Medulla oblongata (tissue), 1 donor: Measurements from ENCODE around the gene DCP2.
"Not testable (repeated sequence)": the region's sequence is repeated elsewhere in the genome, so short reads cannot be mapped to it uniquely, and the experiment has no call there.

Experiments used
- DNase-seq: peaks from one replicate; pipeline ENCODE4 v3.0.0-alpha.2; 2015; ENCODE audit errors: extremely low spot score

DCP2 gene

DNA sequence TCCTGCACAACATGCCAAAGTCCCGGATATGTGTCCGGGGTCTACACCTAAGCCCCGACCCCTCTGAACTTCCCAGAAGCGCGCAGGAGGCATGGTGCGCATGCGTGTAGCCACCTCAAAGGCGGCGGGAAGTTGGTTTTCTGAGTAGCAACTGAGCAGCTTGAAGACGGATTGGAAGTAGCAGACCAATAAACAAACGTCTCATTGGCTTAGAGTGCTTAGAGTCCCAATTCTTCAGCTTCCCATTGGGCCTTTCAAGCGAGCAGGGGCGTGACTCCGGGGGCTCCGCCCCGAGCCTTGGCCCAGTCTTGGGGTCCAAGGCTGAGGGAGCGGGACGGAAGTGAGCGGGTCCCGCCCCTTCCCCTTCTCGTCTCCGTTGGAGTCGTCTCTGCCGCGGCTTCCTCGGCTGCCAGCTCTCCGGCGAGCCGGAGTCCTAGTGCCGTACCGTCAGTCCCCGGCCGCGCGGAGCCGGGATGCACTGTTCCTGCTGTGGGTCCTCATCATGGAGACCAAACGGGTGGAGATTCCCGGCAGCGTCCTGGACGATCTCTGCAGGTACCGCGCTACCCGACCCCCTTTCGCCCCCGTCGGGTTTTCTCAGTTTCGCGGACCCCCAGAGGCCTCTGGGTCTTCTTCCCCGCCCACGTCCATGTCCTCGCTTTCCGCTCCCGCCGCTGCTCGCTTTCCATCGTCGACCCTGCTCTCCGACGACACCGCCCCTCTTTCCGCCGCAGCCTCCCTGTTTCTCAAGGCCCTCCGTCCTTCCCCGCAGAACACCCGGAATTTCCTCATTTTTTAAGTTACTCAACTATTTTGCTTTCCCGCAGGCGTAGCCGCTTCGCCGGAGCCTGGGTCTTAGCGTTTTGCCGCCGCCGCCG, at the start of gene DCP2:
Gene DCP2, plus strand, starts transcription at position 367 of the 878 bp plus-strand sequence. Its CDS starts 136 bp downstream, at position 503.
- DNase-seq: peak; percentile 99

GRCh38 chr5:112929336-112930081, 47.1 kb upstream of the DCP2 start:
- no peak for DNase-seq

GRCh38 chr5:112930082-112930344, 46.6 kb upstream of the DCP2 start:
- peak; percentile 37 for DNase-seq

- no peak for DNase-seq
Measured at GRCh38 chr5:112931473-112931872, 45.1 kb upstream of the DCP2 start.

DNA sequence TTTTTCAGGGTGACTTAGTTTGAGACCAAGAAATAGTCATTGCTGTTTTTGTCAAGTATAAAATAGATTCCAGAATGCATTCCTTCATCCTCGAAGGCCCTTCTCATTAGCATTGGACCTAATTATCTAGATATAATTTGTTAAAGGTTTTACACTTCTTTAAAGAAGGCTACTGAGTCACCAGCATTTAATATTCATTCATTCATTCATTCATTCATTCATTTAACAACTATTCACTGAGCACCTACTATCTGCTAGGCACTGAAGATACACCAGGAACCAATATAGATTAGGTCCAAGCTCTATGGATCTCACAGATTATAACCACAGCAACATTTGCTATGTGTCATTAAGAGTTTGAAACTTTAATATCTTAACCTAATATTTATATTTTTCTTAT, 43.5 kb upstream of the DCP2 start:
- DNase-seq: no peak

- DNase-seq: no peak
Measured at GRCh38 chr5:112933651-112934365, 42.8 kb upstream of the DCP2 start.

GRCh38 chr5:112934366-112934663, 42.3 kb upstream of the DCP2 start:
- no peak for DNase-seq

DNA sequence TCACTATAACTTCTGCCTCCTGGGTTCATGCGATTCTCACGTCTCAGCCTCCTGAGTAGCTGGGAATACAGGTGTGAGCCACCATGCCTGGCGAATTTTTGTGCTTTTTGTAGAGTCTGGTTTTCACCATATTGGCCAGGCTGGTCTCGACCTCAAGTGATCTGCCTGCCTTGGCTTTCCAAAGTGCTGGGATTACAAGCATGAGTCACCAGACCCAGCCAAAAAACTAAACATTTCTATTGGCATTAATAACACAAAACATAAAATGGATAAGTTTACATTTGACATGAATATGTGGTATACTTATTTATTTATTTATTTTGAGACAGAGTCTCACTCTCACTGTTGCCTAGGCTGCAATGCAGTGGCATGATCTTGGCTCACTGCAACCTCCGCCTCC, 40.9 kb upstream of the DCP2 start:
- DNase-seq: no peak

DNA sequence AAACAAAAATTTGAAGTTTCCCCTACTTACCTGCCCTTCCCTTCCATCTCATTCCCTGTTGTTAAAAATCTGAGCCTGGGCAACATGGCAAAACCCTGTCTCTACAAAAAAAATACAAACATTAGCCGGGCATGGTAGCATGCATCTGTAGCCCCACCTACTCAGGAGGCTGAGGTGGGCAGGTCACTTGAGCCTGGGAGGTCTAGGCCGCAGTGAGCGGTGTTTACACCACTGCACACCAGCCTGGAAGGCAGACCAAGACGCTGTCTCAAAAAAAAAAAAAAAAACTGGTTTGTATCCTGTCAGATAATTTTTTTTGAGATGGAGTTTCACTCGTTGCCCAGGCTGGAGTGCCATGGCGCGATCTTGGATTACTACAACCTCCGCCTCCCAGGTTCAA, 38.3 kb upstream of the DCP2 start:
- no peak for DNase-seq

DNA sequence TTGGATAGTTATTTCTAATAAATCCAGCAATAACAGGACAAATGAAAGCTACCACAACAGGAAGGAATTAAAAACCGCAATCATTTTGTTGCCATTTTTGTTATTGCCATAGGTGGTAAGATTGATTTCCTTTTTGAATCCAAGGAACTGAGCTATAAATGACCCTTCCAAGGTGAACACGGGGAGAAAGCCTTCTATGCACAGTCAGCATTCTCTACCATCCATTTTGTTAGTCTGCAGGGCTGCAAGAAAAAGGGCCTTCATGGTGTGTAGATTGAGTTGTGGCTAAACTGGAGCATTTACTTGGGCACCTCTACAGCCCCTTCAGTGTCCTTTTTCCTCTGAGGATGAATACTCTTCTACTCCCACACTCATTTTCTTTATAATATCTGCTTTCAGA, 35.9 kb upstream of the DCP2 start:
- DNase-seq: no peak

DNA sequence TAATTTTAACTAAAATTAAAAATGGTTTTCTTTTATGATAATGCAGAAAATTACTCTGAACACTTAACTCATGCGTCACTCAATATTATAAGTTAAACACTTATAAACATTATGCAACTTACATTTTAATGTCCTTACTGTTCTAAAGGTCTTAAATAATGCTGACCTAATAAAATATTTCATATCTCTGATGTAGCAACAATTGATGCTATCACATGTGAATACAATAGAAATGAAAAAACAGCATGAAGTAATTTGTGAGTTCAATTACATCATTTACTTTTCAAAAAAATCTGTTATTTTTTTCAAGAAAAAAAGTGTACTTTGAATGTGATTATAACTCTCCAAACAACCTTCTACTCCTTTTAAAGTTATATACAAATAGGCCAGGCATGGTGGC, 28.1 kb upstream of the DCP2 start:
- DNase-seq: no peak

DNA sequence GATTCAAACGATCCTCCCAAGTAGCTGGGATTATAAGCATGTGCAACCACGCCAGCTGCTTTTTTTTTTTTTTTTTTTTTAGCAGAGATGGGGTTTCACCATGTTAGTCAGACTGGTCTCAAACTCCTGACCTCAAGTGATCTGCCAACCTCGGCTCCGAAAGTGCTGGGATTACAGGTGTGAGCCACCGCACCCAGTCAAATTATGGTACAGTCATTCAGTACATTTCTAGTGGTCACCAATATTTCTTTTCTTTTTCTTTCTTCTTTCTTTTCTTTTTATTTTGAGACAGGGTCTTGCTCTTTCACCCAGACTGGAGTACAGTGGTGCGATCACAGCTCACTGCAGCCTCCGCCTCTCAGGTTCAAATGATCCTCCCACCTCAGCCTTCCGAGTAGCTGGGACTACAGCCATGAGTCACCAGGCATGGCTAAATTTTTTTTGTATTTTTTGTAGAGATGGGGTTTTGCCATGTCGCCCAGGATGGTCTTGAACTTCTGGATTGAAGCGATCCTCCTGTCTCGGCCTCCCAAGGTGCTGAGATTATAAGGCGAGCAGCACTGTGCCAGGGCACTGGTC, 25.4 kb upstream of the DCP2 start:
- DNase-seq: no peak

DNA sequence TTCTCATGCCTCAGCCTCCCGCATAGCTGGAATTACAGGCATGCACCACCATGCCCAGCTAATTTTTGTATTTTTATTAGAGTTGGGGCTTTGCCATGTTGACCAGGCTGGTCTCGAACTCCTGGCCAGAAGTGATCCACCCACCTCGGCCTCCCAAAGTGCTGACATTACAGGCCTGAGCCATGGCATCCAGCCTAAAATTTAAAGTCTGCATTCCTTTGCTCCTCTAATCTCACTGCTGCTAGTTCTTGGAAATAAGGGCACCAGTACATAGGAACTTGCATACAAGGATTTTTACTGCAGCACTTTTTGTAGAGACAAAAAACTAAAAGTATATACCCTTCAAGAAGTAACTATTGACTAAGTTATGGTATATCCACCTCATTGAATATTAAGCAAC, 20.0 kb upstream of the DCP2 start:
- no peak for DNase-seq

- DNase-seq: no peak
Measured at GRCh38 chr5:112957036-112957808, 19.4 kb upstream of the DCP2 start.

DNA sequence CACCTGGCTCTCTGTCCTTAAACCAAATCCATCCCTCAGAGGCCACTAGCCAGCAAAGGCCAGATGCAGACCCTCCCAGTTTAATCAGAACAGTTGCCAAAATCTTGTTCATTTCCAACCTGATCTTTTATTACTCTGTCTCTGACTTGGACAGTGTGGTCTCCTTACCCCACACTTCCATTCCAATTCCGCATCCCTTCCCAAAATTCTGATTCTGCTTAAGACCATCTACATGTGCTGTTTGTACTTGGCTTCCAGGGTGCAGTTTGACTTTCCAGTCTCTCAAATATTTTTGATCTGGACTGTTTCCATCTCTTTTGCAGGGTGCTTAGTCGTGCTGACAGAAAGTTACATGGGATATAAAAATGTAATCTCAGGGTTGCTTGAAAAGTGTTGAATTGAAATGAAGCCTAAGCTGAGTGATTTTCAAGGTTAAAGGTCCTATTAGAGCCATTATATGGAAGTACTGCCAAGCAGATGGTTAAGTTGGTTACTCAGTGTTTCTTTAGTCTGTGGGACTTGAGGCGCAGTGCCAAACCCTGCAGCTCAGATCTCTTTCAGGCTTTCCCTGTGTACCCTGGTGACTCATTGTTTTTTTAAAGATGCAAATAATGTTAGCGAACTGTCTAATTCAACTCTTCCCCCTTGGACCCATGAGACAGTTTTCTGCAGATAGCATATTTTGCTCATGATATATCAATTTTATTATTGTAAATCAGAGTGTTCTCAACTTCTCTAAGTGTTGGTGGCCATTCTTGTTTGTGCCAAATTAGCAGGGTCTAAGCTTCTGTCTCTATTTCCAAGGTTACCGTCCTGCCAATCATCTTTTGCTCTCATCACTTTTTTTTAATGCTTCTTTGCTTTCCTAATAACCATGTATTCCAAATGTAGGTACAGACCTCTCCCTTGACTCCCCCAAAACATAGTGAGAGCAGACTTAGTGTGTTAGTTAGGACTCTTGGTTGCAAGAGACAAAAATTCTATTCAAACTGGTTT, 18.2 kb upstream of the DCP2 start:
- peak; percentile 13 for DNase-seq

- not testable (repeated sequence) for DNase-seq
Measured at GRCh38 chr5:112959872-112960271, 16.7 kb upstream of the DCP2 start.

GRCh38 chr5:112960315-112960714, 16.3 kb upstream of the DCP2 start:
- no peak for DNase-seq

GRCh38 chr5:112960863-112961504, 15.6 kb upstream of the DCP2 start:
- no peak for DNase-seq

- DNase-seq: not testable (repeated sequence)
Measured at GRCh38 chr5:112963374-112963733, 13.2 kb upstream of the DCP2 start.

DNA sequence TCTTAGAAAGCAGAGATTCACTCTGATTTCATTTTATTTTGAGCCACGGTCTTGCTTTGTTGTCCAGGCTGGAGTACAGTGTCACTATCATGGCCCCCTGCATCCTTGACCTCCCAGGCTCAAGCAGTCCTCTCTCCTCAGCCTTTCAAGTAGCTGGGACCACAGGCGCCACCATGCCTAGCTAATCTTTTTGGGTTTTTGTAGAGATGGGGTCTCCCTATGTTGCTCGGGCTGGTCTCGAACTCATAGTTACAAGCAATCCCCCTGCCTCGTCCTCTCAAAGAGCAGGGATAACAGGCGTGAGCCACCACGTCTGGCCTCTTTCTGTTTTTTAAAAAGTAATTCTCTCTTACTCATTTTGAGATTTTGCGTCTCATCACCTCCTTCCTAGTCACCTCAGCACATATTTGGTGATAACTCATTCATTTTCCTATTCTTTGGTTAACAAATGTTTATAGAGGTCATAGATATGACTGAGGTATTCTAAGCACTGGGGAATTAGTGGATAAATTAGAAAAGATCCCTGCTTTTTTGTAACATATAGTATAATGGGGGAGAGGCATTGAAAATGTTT, 10.8 kb upstream of the DCP2 start:
- DNase-seq: no peak
